Calu3 (cell line): Measurements from ENCODE around the gene FTO. TPM values are rescaled to one million over a fixed set of nuclear protein-coding genes. Genes with fewer than 3 reads are reported as not detected.

Source experiments
- BruUV-seq: library from RNA; stranded (reverse); fragments of 400-500 nt; replicated peaks from 2 replicates; lab custom pipeline; 2021; lab: Mats Ljungman, UMichigan
- CTCF ChIA-PET: fragments of 300-600 bp; sonication (Branson Sonifier 250); formaldehyde crosslinking; loops from one replicate; lab custom pipeline; 2022; ENCODE audit warnings: antibody characterized with exemption; lab: Charles Lee
- DNase-seq: peaks from one replicate; pipeline ENCODE4 v3.0.0; 2022
- H3K27ac Mint-ChIP-seq: one replicate; pipeline ENCODE4 v1.8.0; 2022; ENCODE audit warnings: mixed read lengths; ENCODE audit not compliant: unreplicated experiment
- H3K27me3 Mint-ChIP-seq: one replicate; pipeline ENCODE4 v1.8.0; 2022; ENCODE audit warnings: mixed read lengths; ENCODE audit not compliant: unreplicated experiment
- H3K36me3 Mint-ChIP-seq: one replicate; pipeline ENCODE4 v1.8.0; 2022; ENCODE audit warnings: mild to moderate bottlenecking, moderate library complexity, mixed read lengths; ENCODE audit not compliant: insufficient read depth, unreplicated experiment
- H3K4me1 Mint-ChIP-seq: one replicate; pipeline ENCODE4 v1.8.0; 2022; ENCODE audit warnings: mild to moderate bottlenecking, low read depth, mixed read lengths; ENCODE audit not compliant: unreplicated experiment
- H3K4me3 Mint-ChIP-seq: one replicate; pipeline ENCODE4 v1.8.0; 2022; ENCODE audit warnings: mild to moderate bottlenecking, low read depth, moderate library complexity, mixed read lengths; ENCODE audit not compliant: unreplicated experiment
- H3K9me3 Mint-ChIP-seq: one replicate; pipeline ENCODE4 v1.8.0; 2022; ENCODE audit warnings: low read depth, mixed read lengths; ENCODE audit not compliant: unreplicated experiment
- CTCF ChIP-seq: fragments of 200-600 bp; IDR thresholded peaks from one replicate; pipeline ENCODE4 v1.8.0; 2022; ENCODE audit warnings: antibody characterized with exemption; ENCODE audit not compliant: unreplicated experiment
- intact Hi-C: fragments of 100-400 bp; cut with micrococcal nuclease; formaldehyde crosslinking; loops from one replicate; pipeline ENCODE4 v1.10.0; 2022; ENCODE audit not compliant: unreplicated experiment
- total RNA-seq: library from RNA; stranded (reverse); gene quantifications from 2 replicates; pipeline ENCODE4 v1.2.3, GENCODE V29; 2022

Gene FTO
- total RNA-seq, 1 experiment from 2014 or later: 68.9 TPM

- CTCF ChIA-PET: no interaction called here
- intact Hi-C loops: no loop called here
- no peak for TF ChIP-seq CTCF
- no peak for DNase-seq
- Mint-ChIP-seq H3K27me3 (peaks cover 53% of the 10 kb centered on the region), H3K4me1 (no peaks in the 10 kb centered on the region), H3K4me3 (no peak overlapping the region), H3K27ac (no peak overlapping the region), H3K9me3 (peaks cover 5% of the 10 kb centered on the region), H3K36me3 (no peaks in the 10 kb centered on the region)
- BruUV-seq: no TSS peak
Measured at GRCh38 chr16:54194334-54194743, 490.4 kb downstream of the FTO start.

DNA sequence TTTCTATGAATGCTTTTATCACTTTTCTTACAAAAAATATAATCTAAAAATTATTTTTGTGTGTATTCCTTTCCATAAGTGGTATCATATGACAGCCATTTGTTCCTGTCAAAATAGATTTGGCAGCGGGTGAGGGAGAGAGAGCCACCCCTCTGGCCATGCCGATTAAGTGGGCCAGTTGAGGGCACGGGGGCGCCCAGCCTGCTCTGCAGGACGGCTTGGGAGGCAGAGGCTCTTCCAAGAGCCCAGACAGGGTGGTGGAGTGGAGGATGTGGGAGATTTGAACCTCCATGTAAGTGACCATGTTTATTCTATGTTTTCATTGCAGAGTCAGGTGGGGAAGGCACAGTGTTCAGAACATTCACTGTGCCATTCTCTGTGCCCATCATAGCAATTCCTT, 493.8 kb downstream of the FTO start:
- peaks cover 45% of the 10 kb centered on the region for H3K27me3 Mint-ChIP-seq
- TF ChIP-seq CTCF: no peak

DNA sequence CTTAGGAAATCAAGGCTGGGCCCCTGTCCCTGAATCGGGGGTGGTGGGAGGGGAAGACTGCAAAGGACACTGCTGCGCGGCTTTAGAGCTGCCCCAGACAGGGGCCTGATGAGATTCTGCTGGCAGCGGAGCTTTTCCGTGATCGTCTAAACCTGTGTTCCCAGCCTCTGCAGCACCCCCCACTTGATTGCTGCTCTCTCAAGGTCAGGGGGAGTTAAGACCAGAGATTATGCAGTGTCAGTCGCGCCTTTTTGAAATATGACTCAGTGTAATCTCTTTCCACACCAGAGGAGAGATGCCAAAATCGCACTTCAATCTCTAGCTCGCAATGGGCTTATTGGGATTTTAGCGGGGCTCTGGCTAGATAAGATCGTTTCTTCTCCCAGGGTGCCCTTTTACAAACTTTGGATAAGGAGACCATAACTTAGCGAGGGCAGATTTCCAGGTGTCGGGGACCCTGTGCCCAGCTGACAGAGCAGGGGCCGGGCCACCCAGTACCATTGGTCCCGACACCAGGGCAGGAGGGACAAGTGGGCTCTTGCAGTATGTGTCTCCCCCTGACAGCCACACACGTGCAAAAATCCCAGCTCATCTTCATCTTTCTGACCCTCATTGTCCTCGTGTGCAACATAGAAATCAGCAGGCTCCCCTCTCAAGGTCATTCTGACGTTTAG, 495.7 kb downstream of the FTO start:
- H3K9me3 Mint-ChIP-seq: no peaks in the 10 kb centered on the region
- TF ChIP-seq CTCF: no peak
- intact Hi-C loops: no loop called here

More for the DNA sequence above, 493.8 kb downstream of the FTO start:
- Mint-ChIP-seq H3K9me3 (peaks cover 2% of the 10 kb centered on the region), H3K4me1 (no peaks in the 10 kb centered on the region), H3K4me3 (no peak overlapping the region), H3K27ac (no peak overlapping the region), H3K36me3 (no peaks in the 10 kb centered on the region)
- no peak for DNase-seq
- no TSS peak for BruUV-seq
- intact Hi-C loops: no loop called here
- CTCF ChIA-PET: no interaction called here

GRCh38 chr16:54200161-54200534, 496.2 kb downstream of the FTO start:
- CTCF ChIA-PET: no interaction called here
- H3K4me1 Mint-ChIP-seq: no peaks in the 10 kb centered on the region
- H3K27ac Mint-ChIP-seq: no peak overlapping the region
- no peaks in the 10 kb centered on the region for H3K36me3 Mint-ChIP-seq
- TF ChIP-seq CTCF: no peak
- BruUV-seq: no TSS peak
- H3K4me3 Mint-ChIP-seq: no peak overlapping the region
- intact Hi-C loops: no loop called here
- peaks cover 69% of the 10 kb centered on the region for H3K27me3 Mint-ChIP-seq
- H3K9me3 Mint-ChIP-seq: no peaks in the 10 kb centered on the region
- DNase-seq: no peak

More for the DNA sequence above, 495.7 kb downstream of the FTO start:
- no TSS peak for BruUV-seq
- H3K27ac Mint-ChIP-seq: no peak overlapping the region
- no peak overlapping the region for H3K4me3 Mint-ChIP-seq
- CTCF ChIA-PET: no interaction called here
- DNase-seq: no peak
- H3K27me3 Mint-ChIP-seq: peaks cover 64% of the 10 kb centered on the region
- no peaks in the 10 kb centered on the region for H3K4me1 Mint-ChIP-seq
- no peaks in the 10 kb centered on the region for H3K36me3 Mint-ChIP-seq
